Erythroblast (primary cell): ENCODE measurements around the gene BMERB1.

Experiments used
- GATA1 ChIP-seq: IDR thresholded peaks from 2 replicates; pipeline ENCODE4 v1.6.1; 2011; ENCODE audit warnings: low read depth, mild to moderate bottlenecking, control low read depth, low read length, moderate library complexity
- POLR2A ChIP-seq: IDR thresholded peaks from 2 replicates; pipeline ENCODE4 v1.6.1; 2011; ENCODE audit warnings: mild to moderate bottlenecking, low read length

GRCh38 chr16:15616012-15616411 is 181.6 kb downstream of the BMERB1 start:
- TF ChIP-seq POLR2A (no peak), GATA1 (no peak)
